GM21825 (cell line): ENCODE data around the gene CLCNKA.
"Not testable (repeated sequence)": the region's sequence is repeated elsewhere in the genome, so short reads cannot be mapped to it uniquely, and the experiment has no call there.

ENCODE experiments used
- ATAC-seq: cut with Tn5 transposase; IDR thresholded peaks from one replicate; pipeline ENCODE4 v1.9.1; 2021; ENCODE audit warnings: mild to moderate bottlenecking, moderate library complexity; ENCODE audit not compliant: unreplicated experiment

CLCNKA gene

GRCh38 chr1:16061989-16062686, 40.3 kb downstream of the CLCNKA start:
- ATAC-seq, result not testable (repeated sequence)

DNA sequence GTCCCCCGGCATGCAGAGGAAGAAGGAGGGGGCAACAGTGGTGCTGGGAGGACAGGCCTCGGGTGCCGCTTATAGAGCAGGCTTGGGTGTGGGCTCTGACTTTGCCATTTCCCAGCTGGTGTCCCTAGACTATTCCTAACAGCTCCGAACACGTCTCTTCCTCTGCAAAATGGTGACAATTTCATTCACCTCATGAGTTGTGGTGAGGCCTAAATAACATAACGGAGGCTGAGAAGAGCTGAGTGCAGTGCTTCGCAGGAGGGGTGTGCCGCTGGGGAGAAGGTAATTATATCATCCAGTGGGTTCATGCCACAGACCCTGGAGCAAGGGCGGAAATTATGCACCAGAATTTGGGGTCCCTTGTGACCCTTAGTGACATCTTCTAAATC, 40.8 kb downstream of the CLCNKA start:
- ATAC-seq, result not testable (repeated sequence)

- no peak for ATAC-seq
Observed at GRCh38 chr1:16063226-16063829, 41.5 kb downstream of the CLCNKA start.

GRCh38 chr1:16063921-16064320, 42.1 kb downstream of the CLCNKA start:
- ATAC-seq, result no peak

GRCh38 chr1:16064536-16065268, 42.9 kb downstream of the CLCNKA start:
- ATAC-seq, result no peak

- no peak for ATAC-seq
Observed at GRCh38 chr1:16065269-16065576, 43.4 kb downstream of the CLCNKA start.

- ATAC-seq, result no peak
Observed at GRCh38 chr1:16066245-16066644, 44.4 kb downstream of the CLCNKA start.

- no peak for ATAC-seq
Observed at GRCh38 chr1:16067127-16067768, 45.4 kb downstream of the CLCNKA start.

GRCh38 chr1:16067933-16068332, 46.1 kb downstream of the CLCNKA start:
- no peak for ATAC-seq

DNA sequence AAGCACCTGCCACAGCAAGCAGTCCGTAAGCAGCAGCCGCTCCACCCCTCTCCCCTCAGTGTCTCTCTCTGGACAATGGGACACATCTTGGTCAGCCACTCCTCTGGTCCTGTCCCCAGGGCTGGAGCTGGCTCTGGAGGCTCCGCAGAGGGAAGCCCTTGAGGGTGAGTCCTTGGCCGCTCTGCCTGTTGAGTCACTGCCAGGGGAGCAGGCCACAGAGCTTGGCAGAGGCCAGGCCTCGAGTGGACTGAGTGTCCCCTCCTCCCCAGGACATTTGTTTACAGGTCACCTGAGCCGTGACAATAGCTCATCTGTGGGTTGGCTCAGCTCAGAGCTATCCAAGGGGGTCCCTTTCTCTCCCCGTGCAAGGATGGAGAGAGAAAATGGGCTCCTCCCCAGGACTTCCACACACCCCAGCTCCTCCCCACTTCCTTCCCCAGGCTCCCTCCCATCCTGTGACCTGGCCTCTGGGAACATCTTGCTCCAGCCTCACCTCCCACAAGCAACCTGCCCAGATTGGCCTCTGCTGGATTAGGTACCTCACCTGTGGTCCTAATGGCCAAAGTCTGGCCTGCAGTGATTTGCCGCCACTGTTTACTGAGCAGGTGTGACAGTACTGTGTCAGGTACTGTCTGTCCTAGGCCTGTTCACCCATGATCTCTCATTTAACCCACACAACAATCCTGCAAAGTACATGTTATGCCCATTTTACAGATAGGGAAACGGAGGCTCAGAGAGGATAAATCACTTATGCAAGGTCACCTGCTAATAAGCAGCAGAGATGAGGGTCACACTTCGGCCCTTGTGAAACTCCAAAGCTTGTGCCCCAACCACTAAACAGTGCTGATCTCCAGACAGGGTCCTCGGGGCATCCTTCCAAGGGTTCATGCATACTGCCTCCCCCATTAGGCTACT, 46.8 kb downstream of the CLCNKA start:
- no peak for ATAC-seq

DNA sequence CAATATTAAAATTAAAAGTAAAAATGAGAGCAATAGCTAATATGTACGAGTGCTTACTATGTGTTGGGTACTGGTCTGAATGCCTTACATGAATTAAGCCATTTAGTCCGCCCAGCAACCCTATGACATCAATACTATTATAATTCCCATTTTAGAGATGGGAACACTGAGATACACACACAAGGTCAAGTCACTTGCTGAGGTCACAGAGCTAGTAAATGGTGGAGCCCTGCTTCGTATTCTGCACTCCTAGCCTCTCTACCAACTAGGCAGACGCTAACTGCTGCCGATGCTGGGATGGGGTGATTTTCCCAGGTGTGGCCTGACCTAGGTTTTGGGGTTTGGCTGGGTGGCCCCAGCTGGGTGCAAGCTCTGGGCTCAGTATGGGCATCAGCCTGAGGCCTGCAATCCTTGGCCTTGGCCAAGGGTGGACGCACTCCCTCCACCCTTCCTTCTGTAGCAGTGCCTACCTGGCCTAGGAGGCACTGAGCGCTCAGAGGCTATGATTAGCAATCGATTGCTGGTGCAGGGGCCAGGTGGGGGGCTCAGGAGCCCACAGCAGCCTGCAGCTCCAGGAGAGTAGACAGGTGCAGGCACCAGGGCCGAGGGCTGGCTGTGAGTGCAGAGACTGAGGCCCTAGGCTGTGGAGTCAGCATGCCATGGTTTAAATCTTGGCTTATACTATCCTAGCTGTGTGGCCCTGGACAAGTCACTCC, 49.0 kb downstream of the CLCNKA start:
- ATAC-seq, result no peak

DNA sequence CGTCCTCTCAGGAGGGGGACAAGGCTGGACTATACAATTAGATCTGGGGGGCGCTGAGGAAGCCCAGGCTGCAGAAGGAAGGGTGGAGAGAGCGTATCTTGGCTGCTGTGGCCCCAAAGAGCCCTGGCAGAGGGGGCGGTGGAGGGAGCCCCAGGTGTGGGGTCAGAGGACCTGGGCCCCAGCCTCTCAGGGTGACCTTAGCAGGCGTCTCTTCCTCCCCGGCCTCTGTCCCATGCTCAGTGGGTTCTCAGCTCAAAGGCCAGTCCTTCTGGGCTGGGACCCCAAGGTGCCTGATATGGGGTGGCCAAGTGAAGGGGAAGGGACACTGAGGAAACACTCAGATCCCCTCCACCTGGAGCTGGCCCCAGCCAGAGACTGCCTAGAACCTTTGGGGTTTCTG, 49.8 kb downstream of the CLCNKA start:
- ATAC-seq, result no peak

- no peak for ATAC-seq
Observed at GRCh38 chr1:16072095-16072494, 50.3 kb downstream of the CLCNKA start.

DNA sequence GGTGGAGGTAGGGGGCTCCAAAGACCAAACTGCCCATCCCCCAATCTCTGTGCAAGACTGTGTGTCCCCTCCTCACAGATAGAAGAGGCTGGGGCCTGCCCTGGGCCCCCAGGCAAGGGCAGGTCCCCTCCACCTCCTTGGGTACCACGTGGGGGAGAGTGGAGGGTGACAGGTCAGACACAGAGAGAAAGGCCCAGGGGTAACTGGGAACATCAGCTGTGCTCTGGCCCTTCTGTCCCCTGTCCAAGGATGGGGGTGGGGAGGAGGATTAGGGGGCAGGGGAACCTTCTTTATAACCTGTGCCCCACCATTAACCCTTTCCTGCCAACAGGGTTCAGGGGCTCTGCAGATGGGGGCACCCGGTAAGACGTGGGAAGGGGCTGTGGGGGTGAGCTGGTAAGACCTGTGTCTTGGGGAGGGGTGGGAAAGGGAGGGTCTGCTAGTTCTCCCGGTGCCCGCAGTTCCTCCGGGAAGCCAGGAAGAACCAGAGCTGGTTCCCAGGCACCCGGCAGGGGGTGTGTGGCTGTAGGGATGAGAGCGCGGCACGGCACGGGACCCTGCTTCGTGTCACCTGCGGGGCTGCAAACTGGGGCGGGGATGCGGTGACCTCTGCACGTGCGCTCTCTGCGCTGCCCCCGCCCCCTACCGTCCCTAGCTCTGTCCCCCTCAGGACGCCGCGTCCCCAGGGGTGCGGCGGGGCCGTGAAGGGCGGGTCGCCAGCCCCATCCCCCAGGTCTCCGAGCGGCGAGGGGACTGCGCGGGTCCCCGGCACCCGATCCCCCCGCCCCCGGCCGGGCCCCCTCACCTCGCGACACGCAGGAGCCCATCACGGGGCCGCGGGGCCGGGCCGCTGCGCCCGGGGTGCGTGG, 51.0 kb downstream of the CLCNKA start:
- ATAC-seq, result no peak

DNA sequence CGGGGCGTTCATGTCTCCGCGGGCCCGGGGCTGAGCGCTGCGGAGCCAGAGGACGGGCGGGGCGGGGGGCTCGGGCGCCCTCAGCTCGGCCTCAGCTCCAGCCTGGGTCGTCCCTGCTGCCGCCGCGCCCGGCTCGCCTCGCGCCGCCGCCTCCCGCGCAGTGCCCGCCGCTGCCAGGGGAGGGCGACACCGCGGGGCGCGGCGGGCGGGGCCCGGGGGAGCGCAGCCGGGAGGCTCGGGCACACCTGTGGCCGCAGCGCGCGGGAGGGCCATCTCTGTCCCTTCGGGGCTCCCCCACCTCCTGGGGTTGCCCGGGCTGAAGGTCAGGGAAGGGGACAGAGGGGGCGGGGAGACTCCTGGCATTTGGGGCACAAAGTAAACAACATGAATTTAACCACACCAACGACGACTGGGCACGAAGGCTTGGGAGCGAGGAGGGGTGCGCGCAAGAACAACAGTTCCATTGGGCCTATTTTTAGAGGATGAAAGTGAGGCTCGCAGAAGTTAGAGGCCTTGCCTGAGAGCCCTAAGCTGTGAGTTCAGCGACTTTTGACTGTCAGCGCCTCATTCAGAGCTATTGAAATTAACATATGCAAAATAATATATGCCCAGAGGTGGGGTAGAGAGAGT, 51.8 kb downstream of the CLCNKA start, which contains the start of gene FAM131C:
Gene FAM131C (minus strand): TSS at position 162 of the 630 bp plus-strand sequence. CDS start 209 bp downstream, outside the sequence.
- ATAC-seq, result peak; percentile 50

DNA sequence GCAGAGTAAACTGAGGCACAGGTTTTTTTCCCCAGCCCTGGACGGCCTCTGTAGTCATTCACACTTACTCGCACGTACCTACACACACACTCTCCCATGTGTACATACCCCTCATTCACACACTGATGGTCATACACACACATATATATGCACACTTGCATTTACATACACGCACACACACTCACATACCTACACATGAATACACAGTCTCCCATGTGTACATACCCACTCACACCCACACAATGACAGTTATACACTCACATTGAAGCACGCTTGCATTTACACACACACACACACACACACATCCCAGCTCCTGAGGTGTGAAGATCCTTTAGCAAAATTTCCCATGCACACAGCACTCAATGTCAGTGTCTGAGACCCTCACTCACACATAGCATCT, 52.4 kb downstream of the CLCNKA start:
- ATAC-seq, result no peak

DNA sequence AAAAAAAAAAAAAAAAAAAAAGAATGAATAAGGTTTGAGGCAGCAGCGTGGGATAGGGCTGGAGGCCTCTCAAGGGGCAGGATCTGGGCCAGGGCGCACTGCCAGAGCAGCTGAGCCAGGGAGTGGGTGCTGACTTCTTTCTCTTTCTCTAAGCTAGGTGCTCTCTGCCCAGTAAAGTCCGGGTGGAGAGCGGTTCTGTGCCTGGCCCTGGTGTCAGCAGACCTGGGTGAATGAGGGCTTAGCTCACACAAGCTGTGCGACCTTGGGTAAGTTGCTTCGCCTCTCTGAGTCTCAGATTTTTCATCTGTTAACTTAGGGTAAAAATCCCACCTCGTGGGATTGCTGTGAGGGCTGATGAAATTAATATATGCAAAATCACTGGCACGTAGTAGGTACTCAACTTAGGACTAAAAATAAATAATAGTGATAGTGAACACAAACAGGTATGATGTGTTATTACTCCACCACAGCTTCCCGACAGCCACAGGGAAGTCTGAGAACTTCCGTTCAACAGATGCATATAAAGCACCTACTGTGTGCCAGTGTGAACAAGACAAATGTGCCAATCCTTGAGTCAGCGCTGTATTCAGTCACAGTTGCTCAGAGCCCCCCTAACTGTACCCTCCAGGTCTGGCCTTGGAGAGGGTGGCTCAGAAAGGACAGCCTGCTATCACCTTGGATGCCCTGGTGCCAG, 53.6 kb downstream of the CLCNKA start:
- ATAC-seq, result no peak
